ENCODE data around the gene SPRED1. TPM values are rescaled to one million over a fixed set of nuclear protein-coding genes. Genes with fewer than 3 reads are reported as not detected.

The SPRED1 gene
- total RNA-seq, 1 donor from 2014 or later: 29.8 TPM

- Mint-ChIP-seq H3K36me3 (ENCODE audit: low read depth) (no peaks in the 10 kb centered on the region), H3K27ac (ENCODE audit: unreplicated experiment) (no peak overlapping the region), H3K4me1 (ENCODE audit: low read depth) (peaks cover 20% of the 10 kb centered on the region), H3K27me3 (ENCODE audit: low read depth) (no peaks in the 10 kb centered on the region), H3K4me3 (ENCODE audit: unreplicated experiment) (no peak overlapping the region), H3K9me3 (ENCODE audit: low read depth) (no peaks in the 10 kb centered on the region)
- no peak for DNase-seq (ENCODE audit: low spot score)
- TF ChIP-seq CTCF (IDR thresholded peaks at IDR 0.05): no peak
Observed at GRCh38 chr15:38211249-38211648, 41.4 kb upstream of the SPRED1 start.

- no peak for DNase-seq (ENCODE audit: low spot score)
- Mint-ChIP-seq H3K36me3 (ENCODE audit: low read depth) (no peaks in the 10 kb centered on the region), H3K9me3 (ENCODE audit: low read depth) (no peaks in the 10 kb centered on the region), H3K4me3 (ENCODE audit: unreplicated experiment) (no peak overlapping the region), H3K4me1 (ENCODE audit: low read depth) (peaks cover 19% of the 10 kb centered on the region), H3K27ac (ENCODE audit: unreplicated experiment) (no peak overlapping the region), H3K27me3 (ENCODE audit: low read depth) (no peaks in the 10 kb centered on the region)
- no peak for TF ChIP-seq CTCF (IDR thresholded peaks at IDR 0.05)
Observed at GRCh38 chr15:38211811-38212210, 40.8 kb upstream of the SPRED1 start.

DNA sequence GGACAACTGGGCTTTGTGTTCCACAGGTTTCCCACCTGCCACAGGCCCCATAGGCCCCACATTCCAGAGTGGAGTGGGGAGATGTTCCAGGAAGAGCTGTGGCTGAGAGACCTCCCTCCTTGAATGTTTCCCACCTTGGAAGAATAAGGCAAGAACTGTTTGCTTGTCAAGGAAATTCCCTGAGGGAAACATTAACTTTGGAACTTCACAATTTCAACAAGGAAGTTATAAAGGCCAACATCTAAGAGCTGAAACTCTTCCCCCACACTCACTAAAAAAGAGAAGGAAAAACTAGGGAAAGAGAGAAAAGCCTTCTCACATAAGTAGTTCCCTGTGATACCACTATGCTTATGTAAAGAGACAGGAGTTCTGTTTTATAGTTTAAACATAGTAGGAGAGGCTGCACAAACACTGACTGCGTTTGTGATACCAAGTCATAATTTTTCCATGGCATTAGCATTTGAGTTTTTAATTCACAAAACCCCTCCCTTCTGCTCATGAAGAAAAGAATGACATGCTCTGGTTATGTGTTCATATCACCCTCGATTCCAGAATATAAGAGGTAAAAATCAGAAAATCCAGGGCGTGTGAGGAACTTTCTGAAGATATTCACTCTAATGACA is 39.8 kb upstream of the SPRED1 start:
- H3K27ac Mint-ChIP-seq (ENCODE audit: unreplicated experiment): no peak overlapping the region

DNA sequence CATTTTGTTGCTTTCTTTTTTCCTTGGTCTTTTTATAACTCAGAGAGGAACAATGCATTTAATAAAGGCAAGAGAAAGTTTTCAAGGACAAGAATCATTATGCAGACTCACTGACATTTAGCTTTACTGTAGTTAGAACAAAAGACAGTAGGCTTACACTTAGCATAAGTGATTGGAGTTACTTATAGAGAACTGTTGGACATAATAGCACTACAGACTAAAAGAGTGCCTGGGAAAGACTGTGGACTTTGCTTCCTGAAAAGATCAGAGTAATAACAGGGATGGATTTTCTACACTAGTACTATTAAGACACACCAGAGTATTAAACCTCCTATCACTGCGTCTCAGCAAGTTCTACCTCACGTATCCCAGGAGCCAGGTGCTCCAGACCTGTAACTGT is 39.3 kb upstream of the SPRED1 start:
- H3K9me3 Mint-ChIP-seq (ENCODE audit: low read depth): no peaks in the 10 kb centered on the region
- no peaks in the 10 kb centered on the region for H3K36me3 Mint-ChIP-seq (ENCODE audit: low read depth)
- H3K4me3 Mint-ChIP-seq (ENCODE audit: unreplicated experiment): no peak overlapping the region
- no peak for TF ChIP-seq CTCF (IDR thresholded peaks at IDR 0.05)
- H3K4me1 Mint-ChIP-seq (ENCODE audit: low read depth): peaks cover 27% of the 10 kb centered on the region
- DNase-seq (ENCODE audit: low spot score): no peak
- H3K27ac Mint-ChIP-seq (ENCODE audit: unreplicated experiment): no peak overlapping the region
- no peaks in the 10 kb centered on the region for H3K27me3 Mint-ChIP-seq (ENCODE audit: low read depth)

More for the DNA sequence above, 39.8 kb upstream of the SPRED1 start:
- H3K4me1 Mint-ChIP-seq (ENCODE audit: low read depth): peaks cover 22% of the 10 kb centered on the region
- H3K27me3 Mint-ChIP-seq (ENCODE audit: low read depth): no peaks in the 10 kb centered on the region
- no peaks in the 10 kb centered on the region for H3K9me3 Mint-ChIP-seq (ENCODE audit: low read depth)
- H3K4me3 Mint-ChIP-seq (ENCODE audit: unreplicated experiment): no peak overlapping the region
- no peaks in the 10 kb centered on the region for H3K36me3 Mint-ChIP-seq (ENCODE audit: low read depth)
- DNase-seq (ENCODE audit: low spot score): no peak
- TF ChIP-seq CTCF (IDR thresholded peaks at IDR 0.05): no peak

- TF ChIP-seq CTCF (IDR thresholded peaks at IDR 0.05): no peak
- H3K4me3 Mint-ChIP-seq (ENCODE audit: unreplicated experiment): no peak overlapping the region
- H3K4me1 Mint-ChIP-seq (ENCODE audit: low read depth): peaks cover 20% of the 10 kb centered on the region
- no peaks in the 10 kb centered on the region for H3K9me3 Mint-ChIP-seq (ENCODE audit: low read depth)
- DNase-seq (ENCODE audit: low spot score): no peak
- no peaks in the 10 kb centered on the region for H3K36me3 Mint-ChIP-seq (ENCODE audit: low read depth)
- no peaks in the 10 kb centered on the region for H3K27me3 Mint-ChIP-seq (ENCODE audit: low read depth)
- H3K27ac Mint-ChIP-seq (ENCODE audit: unreplicated experiment): no peak overlapping the region
Observed at GRCh38 chr15:38215707-38216106, 36.9 kb upstream of the SPRED1 start.

Measured in chondrocyte (in vitro differentiated cells).